Measurements from ENCODE around the gene FANCE. TPM values are rescaled to one million over a fixed set of nuclear protein-coding genes. Genes with fewer than 3 reads are reported as not detected.

Gene FANCE
- total RNA-seq, 4 donors from 2014 or later: 2.6 to 15.3 (median 9.9) TPM

DNA sequence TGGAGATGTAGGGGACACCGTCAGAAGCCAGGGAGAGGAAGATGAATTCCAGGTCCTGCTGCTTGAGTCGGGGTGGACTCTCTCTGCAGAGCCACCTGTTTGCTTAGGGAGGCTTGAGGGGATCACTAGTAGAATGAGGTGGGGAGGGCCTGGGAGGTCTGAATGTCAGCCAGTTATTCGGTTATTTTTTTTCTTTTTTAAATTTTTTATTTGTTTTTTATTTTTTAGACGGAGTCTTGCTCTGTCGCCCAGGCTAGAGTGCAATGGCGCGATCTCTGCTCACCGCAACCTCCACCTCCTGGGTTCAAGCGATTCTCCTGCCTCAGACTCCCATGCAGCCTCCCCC, 36.4 kb downstream of the FANCE start:
- TF ChIP-seq CTCF (IDR thresholded peaks at IDR 0.05; ENCODE audit: low read depth): no peak

- TF ChIP-seq CTCF (IDR thresholded peaks at IDR 0.05; ENCODE audit: low read depth): no peak
These were observed 36.9 kb downstream of the FANCE start for GRCh38 chr6:35489066-35489465.

DNA sequence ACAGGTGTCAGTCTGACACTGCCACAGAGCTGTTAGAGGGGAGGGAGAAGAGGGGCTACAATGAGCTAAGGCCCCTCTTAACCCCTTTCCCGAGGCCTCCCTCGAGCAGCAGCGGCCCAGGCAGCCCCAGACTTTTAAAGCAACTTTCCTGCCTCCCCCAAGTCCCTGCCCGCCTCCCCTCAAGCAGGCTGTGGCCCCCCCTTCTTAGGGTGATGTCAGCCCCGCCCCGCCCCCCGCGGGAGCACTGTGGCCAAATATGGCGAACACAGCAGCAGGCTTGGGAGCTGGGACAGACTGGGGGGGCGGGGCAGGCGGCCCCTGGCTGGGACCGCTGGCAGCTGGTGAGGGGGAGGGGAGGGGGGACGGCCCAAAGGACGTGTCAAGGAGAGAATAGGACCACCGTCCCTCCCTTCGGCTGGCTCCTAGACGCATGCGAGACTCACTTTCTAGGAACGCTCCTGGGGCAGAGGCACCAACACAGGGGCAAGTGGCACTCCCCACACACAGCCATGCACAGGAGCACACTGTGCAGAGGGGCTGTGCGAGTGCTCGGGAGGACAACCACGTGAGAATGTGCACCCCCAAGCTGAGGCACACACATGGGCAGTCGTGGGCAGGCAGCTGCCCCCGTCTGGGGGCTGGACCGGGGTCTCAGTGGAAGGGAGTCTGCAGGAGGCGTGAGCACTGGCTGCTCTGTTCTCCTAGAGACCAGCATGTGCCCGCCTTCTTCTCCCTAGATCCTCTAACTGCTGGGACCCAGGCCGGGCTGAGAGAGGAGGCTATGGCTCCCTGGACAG, 38.1 kb downstream of the FANCE start:
- TF ChIP-seq CTCF (IDR thresholded peaks at IDR 0.05; ENCODE audit: low read depth): no peak

GRCh38 chr6:35490821-35491557, 38.9 kb downstream of the FANCE start:
- no peak for TF ChIP-seq CTCF (IDR thresholded peaks at IDR 0.05; ENCODE audit: low read depth)

- no peak for TF ChIP-seq CTCF (IDR thresholded peaks at IDR 0.05; ENCODE audit: low read depth)
These were observed 39.6 kb downstream of the FANCE start for GRCh38 chr6:35491558-35492257.

DNA sequence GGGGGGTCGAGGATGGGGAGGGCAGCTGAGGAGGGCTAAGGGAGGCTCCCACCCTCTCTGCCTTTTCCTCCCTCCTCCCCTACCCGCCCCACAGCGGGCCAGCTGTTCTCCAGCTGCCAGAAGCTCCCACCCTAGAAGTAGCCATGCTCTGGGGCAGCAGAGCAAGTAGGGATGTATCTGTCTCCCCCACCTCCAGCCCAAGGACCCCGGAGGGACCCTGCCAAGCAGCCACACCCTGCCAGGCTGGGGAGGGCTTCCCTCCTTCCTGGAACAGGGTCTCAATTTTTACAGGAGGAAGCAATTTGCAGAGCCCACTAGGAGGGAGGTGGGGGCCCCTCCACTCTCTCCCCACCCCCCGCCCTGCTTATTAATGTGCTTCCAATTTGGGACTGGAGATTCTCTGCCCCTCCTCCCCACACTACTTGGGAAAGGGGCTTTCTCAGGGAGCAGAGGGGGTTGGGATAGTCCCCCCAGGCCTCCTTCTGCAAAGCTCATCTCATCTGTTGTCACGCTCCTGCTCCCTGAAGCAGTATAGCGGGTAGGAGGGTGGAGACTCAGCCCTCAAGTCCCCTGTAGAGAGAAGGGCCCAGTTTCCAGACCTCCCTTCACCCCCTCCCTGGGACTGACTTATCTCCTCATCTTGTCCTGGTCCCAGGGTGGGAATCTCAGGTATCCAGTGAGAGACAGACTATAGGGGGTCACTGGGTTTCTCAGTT, 40.3 kb downstream of the FANCE start:
- TF ChIP-seq CTCF (IDR thresholded peaks at IDR 0.05; ENCODE audit: low read depth): no peak

Measured in subcutaneous adipose tissue (tissue), 4 donors.